Stimulated activated CD4-positive, alpha-beta T cell treated with anti-CD3 and anti-CD28 coated beads, Interleukin-1b, Interleukin-23, amount 100 ng/mL, for 4 hours (primary cell): Measurements from ENCODE around the gene KAT2B.

Experiments
- DNase-seq, 2 donors: peaks; one replicate each; pipeline ENCODE4 v3.0.0-alpha.2; 2020; ENCODE audit warnings: low read depth in 2 of 2

KAT2B gene

GRCh38 chr3:20143519-20143918, 103.3 kb downstream of the KAT2B start:
- DNase-seq = no peak

- no peak for DNase-seq
These were observed 105.6 kb downstream of the KAT2B start for GRCh38 chr3:20145874-20146273.

GRCh38 chr3:20146301-20146700, 106.1 kb downstream of the KAT2B start:
- no peak for DNase-seq

GRCh38 chr3:20147361-20147760, 107.1 kb downstream of the KAT2B start:
- DNase-seq = no peak

- DNase-seq = no peak
These were observed 108.2 kb downstream of the KAT2B start for GRCh38 chr3:20148466-20148865.

GRCh38 chr3:20154078-20154477, 113.8 kb downstream of the KAT2B start:
- no peak for DNase-seq

- no peak for DNase-seq
These were observed 114.7 kb downstream of the KAT2B start for GRCh38 chr3:20154928-20155327.

- DNase-seq = no peak
These were observed 120.0 kb downstream of the KAT2B start for GRCh38 chr3:20160230-20160629.

GRCh38 chr3:20161714-20162113, 121.5 kb downstream of the KAT2B start:
- DNase-seq = no peak

GRCh38 chr3:20173844-20174410, 133.7 kb downstream of the KAT2B start:
- no peak for DNase-seq

GRCh38 chr3:20181276-20181675, 141.0 kb downstream of the KAT2B start:
- no peak for DNase-seq

GRCh38 chr3:20182206-20182605, 142.0 kb downstream of the KAT2B start:
- DNase-seq = no peak

- no peak for DNase-seq
These were observed 145.1 kb downstream of the KAT2B start for GRCh38 chr3:20185331-20185678.

GRCh38 chr3:20185679-20186599, 145.7 kb downstream of the KAT2B start, which contains the start of gene SGO1:
Gene SGO1 (minus strand): TSS chr3:20186206. CDS start chr3:20184027, 2,179 bp downstream.
- peak; percentile 98 to 99 for DNase-seq

GRCh38 chr3:20186600-20187004, 146.4 kb downstream of the KAT2B start:
- DNase-seq = no peak

GRCh38 chr3:20190991-20191390, 150.7 kb downstream of the KAT2B start:
- DNase-seq = no peak

GRCh38 chr3:20194793-20195460, 154.7 kb downstream of the KAT2B start:
- no peak for DNase-seq

GRCh38 chr3:20197775-20198174, 157.5 kb downstream of the KAT2B start:
- no peak for DNase-seq

- no peak for DNase-seq
These were observed 160.9 kb downstream of the KAT2B start for GRCh38 chr3:20201143-20201542.
